Mucosa of descending colon (tissue), 3 donors: ENCODE data around the gene BTBD19. TPM values are rescaled to one million over a fixed set of nuclear protein-coding genes. Genes with fewer than 3 reads are reported as not detected.

ENCODE experiments used
- ATAC-seq: fragments of 200-7000 bp; cut with Tn5 transposase; one replicate; pipeline ENCODE4 v1.9.1; 2020; ENCODE audit warnings: mild to moderate bottlenecking, moderate library complexity
- DNase-seq, 3 donors: peaks; one replicate each; pipeline ENCODE4 v3.0.0-alpha.2; 2020
- H3K36me3 ChIP-seq: fragments of 200-600 bp; one replicate; pipeline ENCODE4 v1.8.0; 2021; ENCODE audit warnings: low read depth, mild to moderate bottlenecking
- H3K4me1 ChIP-seq: fragments of 200-600 bp; one replicate; pipeline ENCODE4 v1.8.0; 2021; ENCODE audit warnings: low read depth, mild to moderate bottlenecking
- H3K4me3 ChIP-seq: fragments of 200-600 bp; one replicate; pipeline ENCODE4 v1.8.0; 2021; ENCODE audit warnings: mild to moderate bottlenecking
- H3K9me3 ChIP-seq: fragments of 200-600 bp; one replicate; pipeline ENCODE4 v1.8.0; 2021; ENCODE audit warnings: mild to moderate bottlenecking
- CTCF ChIP-seq: fragments of 200-600 bp; IDR thresholded peaks from one replicate; pipeline ENCODE4 v1.8.0; 2022; ENCODE audit warnings: antibody characterized with exemption, mild to moderate bottlenecking
- intact Hi-C, 2 donors: fragments of 100-400 bp; cut with DNase I in 1 of 2; cut with micrococcal nuclease in 1 of 2; formaldehyde crosslinking; loops; one replicate each; pipeline versions ENCODE4 v1.11.0 to v1.11.1; 2022; cut with DNase I, micrococcal nuclease
- total RNA-seq, 3 donors: library from RNA; stranded (reverse); fragmentation: NEBNext Ultra II Directional in 2 of 3; extraction: Animal tissue kit (Norgen Biotek cat#: 25700) in 2 of 3; gene quantifications; one replicate each; pipeline versions ENCODE4 v1.2.1 to v1.2.4, GENCODE V29; 2021 to 2023
- donor health status: DM: no; HTN: no; CAD: no; lungs with moderate emphysema.
- donor health status: DM: no; HTN: no; CAD: no.
- donor health status: DM: no; HTN: yes; CAD: no.

Gene BTBD19
- total RNA-seq, 3 donors from 2014 or later = 2.8 to 4.4 (median 3.2) TPM

GRCh38 chr1:44842486-44842861 is 34.2 kb downstream of the BTBD19 start:
- DNase-seq = no peak
- intact Hi-C loops = no loop called here

GRCh38 chr1:44842862-44843655 is 34.7 kb downstream of the BTBD19 start, which contains the start of gene PTCH2:
TSS of gene PTCH2 (minus strand) at chr1:44843253. CDS start at chr1:44842932, 321 bp downstream.
- peak; percentile 80 for ATAC-seq
- Histone ChIP-seq H3K9me3 (no peaks in the 10 kb centered on the region), H3K36me3 (no peaks in the 10 kb centered on the region), H3K4me3 (no peak within 1 kb of the TSS), H3K4me1 (peaks cover 4% of the 10 kb centered on the region)
- no peak for TF ChIP-seq CTCF
- intact Hi-C loops = no loop called here
- DNase-seq = peak; percentile 56 to 69 (median 67)

More at GRCh38 chr1:44842486-44842861, 34.2 kb downstream of the BTBD19 start:
- Histone ChIP-seq H3K4me3 (no peak overlapping the region), H3K36me3 (no peaks in the 10 kb centered on the region), H3K4me1 (peaks cover 4% of the 10 kb centered on the region), H3K9me3 (no peaks in the 10 kb centered on the region)
- TF ChIP-seq CTCF = no peak
- ATAC-seq = peak; percentile 55

- no peaks in the 10 kb centered on the region for H3K36me3 ChIP-seq
- no peak for TF ChIP-seq CTCF
- ATAC-seq (no peak), DNase-seq (no peak)
- no peaks in the 10 kb centered on the region for H3K9me3 ChIP-seq
- H3K4me1 ChIP-seq = peaks cover 4% of the 10 kb centered on the region
- H3K4me3 ChIP-seq = no peak overlapping the region
- intact Hi-C loops = no loop called here
Observed at GRCh38 chr1:44846985-44847384, 38.7 kb downstream of the BTBD19 start.

GRCh38 chr1:44847845-44848244 is 39.5 kb downstream of the BTBD19 start:
- intact Hi-C loops = no loop called here
- Histone ChIP-seq H3K36me3 (no peaks in the 10 kb centered on the region), H3K4me3 (no peak overlapping the region), H3K4me1 (peaks cover 4% of the 10 kb centered on the region), H3K9me3 (no peaks in the 10 kb centered on the region)
- no peak for DNase-seq
- ATAC-seq = no peak
- TF ChIP-seq CTCF = no peak

- ATAC-seq (no peak), DNase-seq (no peak)
- no peaks in the 10 kb centered on the region for H3K9me3 ChIP-seq
- no peaks in the 10 kb centered on the region for H3K4me1 ChIP-seq
- intact Hi-C loops = no loop called here
- no peaks in the 10 kb centered on the region for H3K36me3 ChIP-seq
- H3K4me3 ChIP-seq = no peak overlapping the region
- no peak for TF ChIP-seq CTCF
Observed at GRCh38 chr1:44848456-44849181, 40.3 kb downstream of the BTBD19 start.
